SU-DHL-6 (cell line): ENCODE measurements around the gene MADD.

Experiments used
- H2AFZ ChIP-seq: fragments of 200-600 bp; sonication (generic); 2 replicates; pipeline ENCODE4 v1.6.1; 2014; ENCODE audit warnings: low read depth, mild to moderate bottlenecking, moderate library complexity, mixed read lengths, antibody characterized with exemption, low read length; ENCODE audit not compliant: severe bottlenecking
- H3F3A ChIP-seq: fragments of 200-600 bp; shearing (Covaris generic); 2 replicates; pipeline ENCODE4 v1.6.0; 2016; ENCODE audit warnings: antibody characterized with exemption, mild to moderate bottlenecking; ENCODE audit not compliant: insufficient read depth
- H3K27ac ChIP-seq: fragments of 200-600 bp; sonication (generic); 2 replicates; pipeline ENCODE4 v1.5.1; 2016; ENCODE audit warnings: low read depth, mild to moderate bottlenecking, low read length, moderate library complexity, mixed read lengths
- H3K27me3 ChIP-seq: fragments of 200-600 bp; sonication (generic), shearing (Covaris generic); 2 replicates; pipeline ENCODE4 v1.6.0; 2014; ENCODE audit warnings: mild to moderate bottlenecking, low read length
- H3K36me3 ChIP-seq: fragments of 200-600 bp; sonication (generic); 2 replicates; pipeline ENCODE4 v1.6.1; 2014; ENCODE audit warnings: mild to moderate bottlenecking, low read length, mixed read lengths
- H3K4me2 ChIP-seq: fragments of 300-600, 200-600 bp; shearing (Covaris generic), sonication (generic); 2 replicates; pipeline ENCODE4 v1.6.0; 2014; ENCODE audit warnings: low read length, low read depth, mild to moderate bottlenecking; ENCODE audit not compliant: poor library complexity, severe bottlenecking
- H3K4me3 ChIP-seq: fragments of 200-600 bp; sonication (generic); 2 replicates; pipeline ENCODE4 v1.5.1; 2014; ENCODE audit warnings: antibody characterized with exemption, low read length, mild to moderate bottlenecking, mixed read lengths; ENCODE audit not compliant: insufficient read depth, poor library complexity, severe bottlenecking
- H3K79me2 ChIP-seq: fragments of 200-600 bp; sonication (generic); 2 replicates; pipeline ENCODE4 v1.6.1; 2014; ENCODE audit warnings: mild to moderate bottlenecking, low read length, moderate library complexity; ENCODE audit not compliant: insufficient read depth
- H3K9ac ChIP-seq: fragments of 200-600 bp; sonication (generic); 2 replicates; pipeline ENCODE4 v1.7.0; 2014; ENCODE audit warnings: mild to moderate bottlenecking, low read length
- H3K9me2 ChIP-seq: fragments of 200-600 bp; sonication (generic); replicated peaks from 2 replicates; pipeline ENCODE4 v1.6.1; 2014; ENCODE audit warnings: low read length; ENCODE audit not compliant: insufficient read depth
- H3K9me3 ChIP-seq: fragments of 200-600 bp; sonication (generic); 2 replicates; pipeline ENCODE4 v1.6.1; 2014; ENCODE audit warnings: low read length, mixed read lengths; ENCODE audit not compliant: insufficient read depth
- H4K20me1 ChIP-seq: fragments of 200-600 bp; sonication (generic); 2 replicates; pipeline ENCODE4 v1.6.1; 2014; ENCODE audit warnings: low read depth, mild to moderate bottlenecking, antibody characterized with exemption, low read length, moderate library complexity, mixed read lengths
- CTCF ChIP-seq: fragments of 200-600 bp; sonication (generic); IDR thresholded peaks from one replicate; pipeline ENCODE4 v1.5.1; 2017; ENCODE audit warnings: antibody characterized with exemption, mild to moderate bottlenecking, low read length, moderate library complexity; ENCODE audit not compliant: insufficient read depth, poor library complexity, severe bottlenecking
- EZH2phosphoT487 ChIP-seq: fragments of 200-600 bp; sonication (generic), shearing (Covaris generic); conservative IDR thresholded peaks from 2 replicates; pipeline ENCODE4 v1.6.1; 2018; ENCODE audit warnings: mild to moderate bottlenecking, antibody characterized with exemption, low read length, moderate library complexity, mixed read lengths

The MADD gene

GRCh38 chr11:47267876-47268275 lies 2.1 kb upstream of the MADD start:
- no peaks in the 10 kb centered on the region for H3K9me2 ChIP-seq
- no peaks in the 10 kb centered on the region for H3K9me3 ChIP-seq
- no peak overlapping the region for H2AFZ ChIP-seq
- peaks cover 25% of the 10 kb centered on the region for H3K79me2 ChIP-seq
- peaks cover 13% of the 10 kb centered on the region; the same call in 1 of the 2 replicates for H4K20me1 ChIP-seq
- H3K27ac ChIP-seq: no peak overlapping the region
- H3K9ac ChIP-seq: no peak overlapping the region
- H3K27me3 ChIP-seq: no peaks in the 10 kb centered on the region
- H3F3A ChIP-seq: peaks cover 24% of the 10 kb centered on the region
- no peak overlapping the region for H3K4me3 ChIP-seq
- no peak for TF ChIP-seq CTCF
- no peak for TF ChIP-seq EZH2phosphoT487
- H3K4me2 ChIP-seq: no peak overlapping the region
- H3K36me3 ChIP-seq: no peaks in the 10 kb centered on the region

GRCh38 chr11:47268448-47269001 lies 1.4 kb upstream of the MADD start:
- H3K27ac ChIP-seq: no peak overlapping the region
- H3K36me3 ChIP-seq: no peaks in the 10 kb centered on the region
- H3F3A ChIP-seq: peaks cover 24% of the 10 kb centered on the region
- H3K4me2 ChIP-seq: no peak overlapping the region
- H3K9me3 ChIP-seq: no peaks in the 10 kb centered on the region
- H2AFZ ChIP-seq: no peak overlapping the region
- H3K4me3 ChIP-seq: no peak overlapping the region
- H3K79me2 ChIP-seq: peaks cover 31% of the 10 kb centered on the region
- H3K9me2 ChIP-seq: no peaks in the 10 kb centered on the region
- peaks cover 13% of the 10 kb centered on the region; the same call in 1 of the 2 replicates for H4K20me1 ChIP-seq
- TF ChIP-seq EZH2phosphoT487 (no peak), CTCF (no peak)
- no peaks in the 10 kb centered on the region for H3K27me3 ChIP-seq
- no peak overlapping the region for H3K9ac ChIP-seq

GRCh38 chr11:47269002-47269828 lies 718 bp upstream of the MADD start:
- Histone ChIP-seq H3F3A (peaks cover 24% of the 10 kb centered on the region), H3K36me3 (no peaks in the 10 kb centered on the region), H2AFZ (peak overlapping the region; percentile 38), H4K20me1 (peaks cover 13% of the 10 kb centered on the region; the same call in 1 of the 2 replicates), H3K4me3 (peak overlapping the region; percentile 76), H3K9me2 (no peaks in the 10 kb centered on the region), H3K27ac (peak overlapping the region; percentile 70), H3K27me3 (no peaks in the 10 kb centered on the region), H3K9me3 (no peaks in the 10 kb centered on the region), H3K9ac (peak overlapping the region; percentile 65), H3K4me2 (peak overlapping the region; percentile 74), H3K79me2 (peaks cover 37% of the 10 kb centered on the region)
- TF ChIP-seq CTCF (no peak), EZH2phosphoT487 (no peak)
